Right cardiac atrium (tissue), 5 donors: Measurements from ENCODE around the gene CCP110. TPM values are rescaled to one million over a fixed set of nuclear protein-coding genes. Genes with fewer than 3 reads are reported as not detected.

Source experiments
- ATAC-seq, 2 donors: fragments of 200-7000 bp; cut with Tn5 transposase; one replicate each; pipeline versions ENCODE4 v1.8.0 to v1.9.1; 2020; ENCODE audit warnings: moderate library complexity in 2 of 2, mild to moderate bottlenecking in 1 of 2
- DNase-seq, 3 donors: peaks; one replicate each; pipeline ENCODE4 v3.0.0-alpha.2; 2020
- H3K27ac ChIP-seq: one replicate; pipeline ENCODE4 v1.5.1; 2013; ENCODE audit warnings: mild to moderate bottlenecking, low read length, control low read depth, moderate library complexity
- H3K27me3 ChIP-seq: one replicate; pipeline ENCODE4 v1.6.1; 2013; ENCODE audit not compliant: control insufficient read depth, insufficient read depth
- H3K4me1 ChIP-seq: one replicate; pipeline ENCODE4 v1.6.1; 2013; ENCODE audit warnings: low read length; ENCODE audit not compliant: control insufficient read depth, insufficient read depth
- H3K4me3 ChIP-seq: one replicate; pipeline ENCODE4 v1.5.1; 2013; ENCODE audit warnings: low read length, control low read depth
- H3K9me3 ChIP-seq: one replicate; pipeline ENCODE4 v1.6.1; 2013; ENCODE audit warnings: low read length; ENCODE audit not compliant: control insufficient read depth
- WGBS: extraction: QIAGEN DNeasy Blood & Tissue Kit; methylation state at CpG from one replicate; pipeline ENCODE4 v1.1.7; 2013; 5-methylcytosine and 5-hydroxymethylcytosine counted together
- intact Hi-C, 4 donors: fragments of 100-400 bp; cut with DNase I; formaldehyde crosslinking; loops; one replicate each; pipeline versions ENCODE4 v1.11.0 to v1.14.0; 2022 to 2023
- long read RNA-seq, 4 donors: library from polyadenylated mRNA; unstranded; transcript quantifications; one replicate each; pipeline ENCODE4 v2.0.0, GENCODE V29; 2020 to 2021
- polyA plus RNA-seq: library from polyadenylated mRNA; stranded (reverse); fragments of 200-250 nt; gene quantifications from one replicate; pipeline ENCODE4 v1.2.3, GENCODE V29; 2013
- total RNA-seq, 4 donors: library from RNA; stranded (reverse); fragmentation: NEBNext Ultra II Directional; extraction: Animal tissue kit (Norgen Biotek cat#: 25700); gene quantifications; one replicate each; pipeline ENCODE4 v1.2.1, GENCODE V29; 2021
- donor health status: healthy with polysubstance abuse.
- donor health status: DM: no; HTN: yes; CAD: no.
- donor health status: DM: no; HTN: no; CAD: no.
- donor health status: DM: no; HTN: yes; CAD: no; lungs with severe emphysema.
- donor health status: DM: yes; HTN: yes; CAD: no.

CCP110 gene, protein sequence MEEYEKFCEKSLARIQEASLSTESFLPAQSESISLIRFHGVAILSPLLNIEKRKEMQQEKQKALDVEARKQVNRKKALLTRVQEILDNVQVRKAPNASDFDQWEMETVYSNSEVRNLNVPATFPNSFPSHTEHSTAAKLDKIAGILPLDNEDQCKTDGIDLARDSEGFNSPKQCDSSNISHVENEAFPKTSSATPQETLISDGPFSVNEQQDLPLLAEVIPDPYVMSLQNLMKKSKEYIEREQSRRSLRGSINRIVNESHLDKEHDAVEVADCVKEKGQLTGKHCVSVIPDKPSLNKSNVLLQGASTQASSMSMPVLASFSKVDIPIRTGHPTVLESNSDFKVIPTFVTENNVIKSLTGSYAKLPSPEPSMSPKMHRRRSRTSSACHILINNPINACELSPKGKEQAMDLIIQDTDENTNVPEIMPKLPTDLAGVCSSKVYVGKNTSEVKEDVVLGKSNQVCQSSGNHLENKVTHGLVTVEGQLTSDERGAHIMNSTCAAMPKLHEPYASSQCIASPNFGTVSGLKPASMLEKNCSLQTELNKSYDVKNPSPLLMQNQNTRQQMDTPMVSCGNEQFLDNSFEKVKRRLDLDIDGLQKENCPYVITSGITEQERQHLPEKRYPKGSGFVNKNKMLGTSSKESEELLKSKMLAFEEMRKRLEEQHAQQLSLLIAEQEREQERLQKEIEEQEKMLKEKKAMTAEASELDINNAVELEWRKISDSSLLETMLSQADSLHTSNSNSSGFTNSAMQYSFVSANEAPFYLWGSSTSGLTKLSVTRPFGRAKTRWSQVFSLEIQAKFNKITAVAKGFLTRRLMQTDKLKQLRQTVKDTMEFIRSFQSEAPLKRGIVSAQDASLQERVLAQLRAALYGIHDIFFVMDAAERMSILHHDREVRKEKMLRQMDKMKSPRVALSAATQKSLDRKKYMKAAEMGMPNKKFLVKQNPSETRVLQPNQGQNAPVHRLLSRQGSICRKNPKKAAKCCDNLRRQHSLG
- total RNA-seq (10 to 100 TPM in 3 of 4 donors, 1 to 10 TPM in 1; 9.9 to 13.2 (median 10.3) TPM), polyA plus RNA-seq (3.9 TPM)
- long read RNA-seq, donor 1, full-length matches to known transcripts: 3 of 13 reads
- long read RNA-seq, donor 1, partial matches to known transcripts: 8 of 13 reads
- long read RNA-seq, donor 1, other reads (novel, unspliced or antisense): 2 of 13 reads
- long read RNA-seq, donor 2, partial matches to known transcripts: 2 of 3 reads
- long read RNA-seq, donor 2, other reads (novel, unspliced or antisense): 1 of 3 reads
- long read RNA-seq, donor 3, full-length matches to known transcripts: 3 of 25 reads
- long read RNA-seq, donor 3, partial matches to known transcripts: 15 of 25 reads
- long read RNA-seq, donor 3, other reads (novel, unspliced or antisense): 7 of 25 reads
- long read RNA-seq, donor 4, partial matches to known transcripts: 6 of 9 reads
- long read RNA-seq, donor 4, other reads (novel, unspliced or antisense): 3 of 9 reads

DNA sequence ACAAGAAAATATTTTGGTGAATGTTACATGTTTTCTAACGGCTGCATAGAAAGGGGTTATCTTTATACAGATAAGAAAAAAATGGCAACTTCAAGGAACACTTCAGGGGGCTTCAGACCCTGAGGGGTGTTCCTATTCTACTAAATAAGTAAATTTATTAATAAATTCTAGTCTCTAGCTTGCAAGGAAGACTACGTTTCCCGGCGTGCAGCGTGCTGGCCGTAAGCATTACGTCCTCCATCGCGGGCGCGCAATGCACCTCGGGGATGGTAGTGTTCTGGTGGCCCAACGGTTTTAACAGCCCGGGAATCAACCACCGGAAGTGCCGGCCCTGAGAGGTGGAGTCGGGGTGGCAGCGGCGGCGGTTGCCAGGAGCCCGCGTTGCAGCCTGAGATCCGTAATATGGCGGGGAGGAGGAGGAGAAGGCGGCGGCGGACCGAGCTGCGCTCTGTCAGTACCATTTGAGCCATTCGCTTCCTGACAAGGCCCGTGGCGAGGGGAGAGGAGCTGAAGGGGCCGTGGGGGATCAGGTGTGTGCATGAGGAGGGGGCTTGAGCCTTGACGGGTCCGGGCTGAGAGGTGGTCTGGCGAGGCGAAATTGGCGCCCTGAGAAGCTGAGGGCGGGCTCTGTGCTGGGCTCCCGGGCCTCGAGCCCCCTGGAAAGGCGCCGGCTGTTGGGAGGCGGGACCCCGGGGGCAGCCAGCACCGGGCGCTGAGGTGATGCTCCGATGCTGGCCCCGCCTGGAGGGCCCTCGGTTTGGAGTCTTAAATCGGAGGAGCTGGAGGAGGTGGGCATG, at the start of gene CCP110:
Gene CCP110 (plus strand): TSS at position 384 of the 797 bp plus-strand sequence. CDS start 3,940 bp downstream, outside the sequence.
- Histone ChIP-seq H3K4me3 (peak within 1 kb of the TSS; percentile 84), H3K27ac (peak within 1 kb of the TSS; percentile 43), H3K27me3 (no peaks in the 10 kb centered on the region), H3K9me3 (no peaks in the 10 kb centered on the region), H3K4me1 (peaks cover 6% of the 10 kb centered on the region)
- DNase-seq (peak; percentile 98 to 99 (median 98)), ATAC-seq (peak; percentile 94 to 95)
- WGBS: 1% methylated on average over 51 of the region's 51 CpGs
- intact Hi-C loops: no loop called here

DNA sequence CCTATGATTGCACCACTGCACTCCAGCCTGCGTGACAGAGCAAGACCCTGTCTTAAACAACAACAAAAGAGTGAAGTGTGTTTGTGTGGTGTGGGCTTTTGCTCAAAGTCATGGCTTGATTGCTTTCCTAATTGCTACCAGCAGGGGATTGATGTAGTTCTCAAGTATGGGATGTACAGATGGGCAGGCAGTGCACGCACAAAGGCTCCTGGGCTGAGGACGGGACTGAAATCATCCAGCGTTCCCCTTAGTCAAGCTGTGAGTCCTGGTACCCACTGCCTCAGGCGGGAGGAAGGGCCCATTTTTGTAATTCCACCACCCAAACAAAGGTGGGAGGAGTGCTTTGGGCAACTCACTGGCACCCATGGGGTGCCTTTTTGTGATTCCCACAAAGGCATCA, 49.1 kb upstream of the CCP110 start:
- ATAC-seq: no peak
- intact Hi-C loops: no loop called here

DNA sequence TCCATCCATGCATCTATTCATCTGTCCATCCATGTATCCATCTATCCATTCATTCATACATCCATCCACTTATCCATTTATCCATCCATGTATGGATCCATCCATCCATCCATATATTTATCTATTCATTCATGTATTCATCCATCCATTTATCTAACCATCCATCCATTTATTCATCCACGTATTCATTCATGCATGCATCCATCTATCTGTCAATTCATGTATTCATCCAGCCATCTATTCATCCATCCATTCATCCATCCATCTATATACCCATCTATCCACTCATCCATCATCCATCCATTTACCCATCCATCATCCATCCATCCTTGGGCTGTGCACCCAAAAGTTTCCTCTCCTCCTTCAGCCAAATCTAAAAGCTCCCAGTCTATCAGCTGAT, 45.2 kb upstream of the CCP110 start:
- H3K27ac ChIP-seq: no peak overlapping the region
- DNase-seq (no peak), ATAC-seq (no peak)
- no peaks in the 10 kb centered on the region for H3K4me1 ChIP-seq
- no peaks in the 10 kb centered on the region for H3K9me3 ChIP-seq
- H3K4me3 ChIP-seq: no peak overlapping the region
- intact Hi-C loops: no loop called here
- WGBS: 88% methylated on average over 1 of the region's 1 CpG
- no peaks in the 10 kb centered on the region for H3K27me3 ChIP-seq

More for the DNA sequence above, 49.1 kb upstream of the CCP110 start:
- WGBS: 68% methylated on average over 5 of the region's 5 CpGs
- H3K27me3 ChIP-seq: no peaks in the 10 kb centered on the region
- H3K27ac ChIP-seq: no peak overlapping the region
- no peak overlapping the region for H3K4me3 ChIP-seq
- H3K9me3 ChIP-seq: no peaks in the 10 kb centered on the region
- H3K4me1 ChIP-seq: no peaks in the 10 kb centered on the region
- no peak for DNase-seq

DNA sequence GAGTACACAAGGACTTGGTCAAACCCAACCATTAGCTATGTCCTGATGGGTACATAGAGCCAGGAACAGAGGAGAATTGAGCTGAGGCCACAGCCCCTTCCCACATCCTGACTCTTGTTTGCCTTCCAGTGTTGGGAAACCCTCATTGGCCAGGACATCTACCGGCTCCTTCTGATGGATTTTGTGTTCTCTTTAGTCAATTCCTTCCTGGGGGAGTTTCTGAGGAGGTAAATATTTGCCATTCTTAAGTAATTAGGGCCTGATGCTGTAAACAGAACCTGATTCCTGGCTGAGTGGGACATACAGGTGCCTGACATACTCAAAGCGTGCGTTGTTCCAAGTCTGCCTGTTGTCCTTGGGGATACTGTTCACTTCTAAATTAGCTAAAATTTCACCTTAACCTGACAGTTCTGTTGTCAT, 44.4 kb upstream of the CCP110 start:
- H3K4me1 ChIP-seq: no peaks in the 10 kb centered on the region
- no peak overlapping the region for H3K27ac ChIP-seq
- H3K4me3 ChIP-seq: no peak overlapping the region
- H3K27me3 ChIP-seq: no peaks in the 10 kb centered on the region
- 75% methylated on average over 3 of the region's 3 CpGs for WGBS
- ATAC-seq (no peak), DNase-seq (no peak)
- intact Hi-C loops: no loop called here
- H3K9me3 ChIP-seq: no peaks in the 10 kb centered on the region

DNA sequence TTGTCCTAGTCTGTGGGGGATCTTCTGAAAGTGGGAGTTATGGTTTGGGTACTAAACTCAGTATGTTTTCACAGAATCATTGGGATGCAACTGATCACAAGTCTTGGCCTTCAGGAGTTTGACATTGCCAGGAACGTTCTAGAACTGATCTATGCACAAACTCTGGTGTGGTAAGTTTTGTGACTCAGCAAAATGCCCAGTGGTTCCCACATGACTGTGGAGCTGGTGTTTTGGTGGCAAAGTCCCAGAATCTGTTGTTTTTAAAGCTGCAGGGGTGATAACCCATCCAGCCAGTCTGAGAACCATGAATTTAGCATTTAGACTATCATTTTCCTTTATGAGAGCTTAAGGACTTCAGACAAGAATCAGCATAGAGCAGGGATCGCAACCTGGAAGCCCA, 42.4 kb upstream of the CCP110 start:
- H3K27ac ChIP-seq: no peak overlapping the region
- intact Hi-C loops: no loop called here
- H3K4me1 ChIP-seq: no peaks in the 10 kb centered on the region
- WGBS: 78% methylated on average over 2 of the region's 2 CpGs
- no peaks in the 10 kb centered on the region for H3K9me3 ChIP-seq
- H3K4me3 ChIP-seq: no peak overlapping the region
- ATAC-seq (no peak), DNase-seq (no peak)
- no peaks in the 10 kb centered on the region for H3K27me3 ChIP-seq

DNA sequence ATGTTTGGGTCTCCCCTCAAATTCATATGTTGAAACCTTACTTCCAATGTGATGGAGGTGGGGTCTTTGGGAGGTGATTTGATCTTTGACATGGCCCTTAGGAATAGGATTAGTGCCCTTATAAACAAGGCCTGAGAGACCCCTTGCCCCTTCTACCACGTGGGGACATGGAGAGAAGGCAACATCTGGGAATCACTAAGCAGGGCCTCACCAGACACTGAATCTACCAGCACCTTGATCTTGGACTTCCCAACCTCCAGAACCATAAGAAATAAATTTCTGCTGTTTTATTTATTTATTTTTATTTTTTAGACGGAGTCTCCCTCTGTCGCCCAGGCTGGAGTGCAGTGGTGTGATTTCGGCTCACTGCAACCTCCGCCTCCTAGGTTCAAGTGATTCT, 42.0 kb upstream of the CCP110 start:
- 85% methylated on average over 5 of the region's 5 CpGs for WGBS
- DNase-seq (no peak), ATAC-seq (no peak)
- no peaks in the 10 kb centered on the region for H3K9me3 ChIP-seq
- no peak overlapping the region for H3K4me3 ChIP-seq
- intact Hi-C loops: no loop called here
- H3K4me1 ChIP-seq: no peaks in the 10 kb centered on the region
- no peak overlapping the region for H3K27ac ChIP-seq
- no peaks in the 10 kb centered on the region for H3K27me3 ChIP-seq

DNA sequence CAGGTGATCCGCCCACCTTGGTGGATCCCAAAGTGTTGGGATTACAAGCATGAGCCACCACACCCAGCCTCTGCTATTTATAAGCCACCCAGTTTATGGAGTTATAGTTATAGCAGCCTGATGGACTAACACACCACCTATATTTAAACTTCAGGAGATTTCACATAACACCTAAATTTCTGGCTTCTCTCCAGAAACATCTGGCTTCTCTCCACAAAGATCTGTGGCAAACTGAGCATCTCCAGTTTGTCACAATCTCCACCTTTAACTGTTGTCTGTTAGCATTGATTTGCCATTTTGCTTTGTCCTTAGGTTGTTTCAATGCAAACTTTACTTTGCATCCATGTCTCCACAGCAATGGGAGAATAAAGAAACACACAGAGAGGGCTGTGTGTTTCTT, 41.5 kb upstream of the CCP110 start:
- H3K9me3 ChIP-seq: no peaks in the 10 kb centered on the region
- intact Hi-C loops: no loop called here
- ATAC-seq: no peak
- no peaks in the 10 kb centered on the region for H3K4me1 ChIP-seq
- no peak overlapping the region for H3K27ac ChIP-seq
- no peak overlapping the region for H3K4me3 ChIP-seq
- H3K27me3 ChIP-seq: no peaks in the 10 kb centered on the region
- no peak for DNase-seq
- 91% methylated on average over 1 of the region's 1 CpG for WGBS

DNA sequence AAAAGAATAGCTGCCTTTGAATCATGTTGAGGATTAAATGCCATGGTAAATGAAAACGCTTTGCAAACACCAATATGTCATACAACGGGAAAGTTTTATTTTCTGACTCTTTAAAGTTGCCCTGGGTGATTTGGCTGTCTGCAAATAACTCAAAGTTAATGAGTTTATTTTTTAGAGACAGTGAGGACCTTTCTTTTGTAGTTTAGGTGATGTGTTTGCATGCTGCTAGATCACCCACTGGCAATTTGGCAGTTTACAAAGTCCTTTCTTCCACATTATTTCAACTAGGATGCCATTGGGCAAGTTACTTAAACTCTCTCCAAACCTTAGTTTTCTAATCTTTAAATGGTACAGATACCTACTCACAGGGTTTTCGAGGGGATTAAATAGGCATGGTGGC, 39.6 kb upstream of the CCP110 start:
- H3K4me1 ChIP-seq: no peaks in the 10 kb centered on the region
- ATAC-seq (no peak), DNase-seq (no peak)
- H3K9me3 ChIP-seq: no peaks in the 10 kb centered on the region
- no peak overlapping the region for H3K4me3 ChIP-seq
- no peaks in the 10 kb centered on the region for H3K27me3 ChIP-seq
- 90% methylated on average over 3 of the region's 3 CpGs for WGBS
- no peak overlapping the region for H3K27ac ChIP-seq
- intact Hi-C loops: no loop called here

DNA sequence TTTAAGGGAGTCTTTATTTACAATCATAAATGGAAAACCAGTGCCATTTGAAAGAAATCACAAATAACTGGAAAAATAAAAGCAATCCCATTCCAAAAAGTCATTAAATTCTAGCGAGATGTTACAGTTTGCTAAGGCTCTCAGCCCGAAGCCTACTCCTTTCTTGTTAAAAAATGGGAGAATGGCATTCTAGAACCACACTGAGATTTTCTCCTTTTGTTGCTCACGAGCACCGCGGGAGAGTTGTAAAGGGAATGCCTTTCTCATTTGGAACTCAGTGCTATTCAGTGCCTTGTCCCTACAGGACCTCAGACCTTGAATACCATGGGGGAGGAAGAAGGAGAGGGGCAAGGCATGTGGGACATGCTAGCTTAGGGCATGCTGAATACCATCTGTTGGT, 38.1 kb upstream of the CCP110 start:
- H3K9me3 ChIP-seq: no peaks in the 10 kb centered on the region
- H3K27ac ChIP-seq: no peak overlapping the region
- intact Hi-C loops: no loop called here
- H3K4me1 ChIP-seq: no peaks in the 10 kb centered on the region
- no peak for DNase-seq
- no peak for ATAC-seq
- 89% methylated on average over 5 of the region's 5 CpGs for WGBS
- H3K4me3 ChIP-seq: no peak overlapping the region
- H3K27me3 ChIP-seq: no peaks in the 10 kb centered on the region

DNA sequence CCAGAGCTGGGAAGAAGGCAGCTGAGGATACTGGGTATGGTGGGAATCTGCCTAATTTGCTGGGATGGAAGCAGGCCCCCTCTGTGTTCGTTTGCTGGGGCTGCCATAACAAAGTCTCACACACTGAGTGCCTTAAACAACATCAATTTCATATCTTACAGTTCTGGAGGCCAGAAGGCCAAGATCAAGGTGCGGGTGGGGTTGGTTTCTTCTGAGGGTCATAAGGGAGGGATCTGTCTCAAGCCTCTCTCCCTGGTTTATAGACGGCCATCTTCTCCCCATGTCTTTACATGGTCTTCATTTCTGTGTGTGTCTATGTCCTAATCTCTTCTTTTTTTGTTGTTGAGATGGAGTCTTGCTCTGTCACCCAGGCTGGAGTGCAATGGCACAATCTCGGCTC, 37.7 kb upstream of the CCP110 start:
- Histone ChIP-seq H3K9me3 (no peaks in the 10 kb centered on the region), H3K4me1 (no peaks in the 10 kb centered on the region), H3K4me3 (no peak overlapping the region), H3K27ac (no peak overlapping the region), H3K27me3 (no peaks in the 10 kb centered on the region)
- 77% methylated on average over 4 of the region's 4 CpGs for WGBS
- ATAC-seq (no peak), DNase-seq (no peak)
- intact Hi-C loops: no loop called here
